ENCODE results near the gene ZNF778.

DNA sequence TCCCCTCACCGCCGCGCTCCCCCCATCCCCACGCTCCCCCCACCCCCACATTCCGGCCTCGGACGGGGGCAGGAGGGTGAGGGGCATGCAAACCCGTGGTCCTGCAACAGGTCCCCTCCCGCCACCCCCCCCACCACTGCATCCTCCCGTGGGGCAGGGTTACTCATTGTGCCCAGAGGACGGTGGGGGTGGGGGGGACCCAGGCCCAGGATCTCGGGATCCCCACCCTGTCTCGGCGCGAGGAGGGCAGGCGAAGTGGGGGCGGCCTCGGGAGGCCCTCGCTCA is 25.7 kb upstream of the ZNF778 start:
- TF ChIP-seq, protein P1, sequence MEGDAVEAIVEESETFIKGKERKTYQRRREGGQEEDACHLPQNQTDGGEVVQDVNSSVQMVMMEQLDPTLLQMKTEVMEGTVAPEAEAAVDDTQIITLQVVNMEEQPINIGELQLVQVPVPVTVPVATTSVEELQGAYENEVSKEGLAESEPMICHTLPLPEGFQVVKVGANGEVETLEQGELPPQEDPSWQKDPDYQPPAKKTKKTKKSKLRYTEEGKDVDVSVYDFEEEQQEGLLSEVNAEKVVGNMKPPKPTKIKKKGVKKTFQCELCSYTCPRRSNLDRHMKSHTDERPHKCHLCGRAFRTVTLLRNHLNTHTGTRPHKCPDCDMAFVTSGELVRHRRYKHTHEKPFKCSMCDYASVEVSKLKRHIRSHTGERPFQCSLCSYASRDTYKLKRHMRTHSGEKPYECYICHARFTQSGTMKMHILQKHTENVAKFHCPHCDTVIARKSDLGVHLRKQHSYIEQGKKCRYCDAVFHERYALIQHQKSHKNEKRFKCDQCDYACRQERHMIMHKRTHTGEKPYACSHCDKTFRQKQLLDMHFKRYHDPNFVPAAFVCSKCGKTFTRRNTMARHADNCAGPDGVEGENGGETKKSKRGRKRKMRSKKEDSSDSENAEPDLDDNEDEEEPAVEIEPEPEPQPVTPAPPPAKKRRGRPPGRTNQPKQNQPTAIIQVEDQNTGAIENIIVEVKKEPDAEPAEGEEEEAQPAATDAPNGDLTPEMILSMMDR (conservative IDR thresholded peaks at IDR 0.05 in 1 of 2, IDR thresholded peaks at IDR 0.05 in 1 of 2; ENCODE audit: low read depth in 1 of 2, low read length in 2 of 2): no peak
- no peak for TF ChIP-seq EZH2 (IDR thresholded peaks at IDR 0.05; ENCODE audit: low read length, missing control alignments)
